Muscle layer of colon (tissue), 2 donors: ENCODE measurements around the gene BMP8B.

Experiments
- H3K27ac ChIP-seq: one replicate; pipeline ENCODE4 v1.7.0; 2013; ENCODE audit warnings: low read depth, mild to moderate bottlenecking, low read length, moderate library complexity
- H3K27me3 ChIP-seq, 2 donors: one replicate each; pipeline ENCODE4 v1.7.0; 2013; ENCODE audit warnings: low read length in 2 of 2, mild to moderate bottlenecking in 2 of 2; ENCODE audit not compliant: insufficient read depth in 2 of 2, control insufficient read depth in 1 of 2
- H3K36me3 ChIP-seq: one replicate; pipeline ENCODE4 v1.7.0; 2013; ENCODE audit warnings: mild to moderate bottlenecking, low read length; ENCODE audit not compliant: insufficient read depth
- H3K4me1 ChIP-seq: one replicate; pipeline ENCODE4 v1.7.0; 2013; ENCODE audit warnings: mild to moderate bottlenecking, low read length; ENCODE audit not compliant: insufficient read depth
- H3K4me3 ChIP-seq, 2 donors: one replicate each; pipeline ENCODE4 v1.7.0; 2013; ENCODE audit warnings: low read length in 2 of 2, low read depth in 1 of 2, mild to moderate bottlenecking in 1 of 2, moderate library complexity in 1 of 2
- H3K9ac ChIP-seq: one replicate; pipeline ENCODE4 v1.7.0; 2013; ENCODE audit warnings: low read length
- H3K9me3 ChIP-seq: one replicate; pipeline ENCODE4 v1.7.0; 2013; ENCODE audit warnings: mild to moderate bottlenecking, low read length
- donor health status: abdominal sarcoma.
- donor health status: Adenocarcinoma of cecum.

BMP8B gene

DNA sequence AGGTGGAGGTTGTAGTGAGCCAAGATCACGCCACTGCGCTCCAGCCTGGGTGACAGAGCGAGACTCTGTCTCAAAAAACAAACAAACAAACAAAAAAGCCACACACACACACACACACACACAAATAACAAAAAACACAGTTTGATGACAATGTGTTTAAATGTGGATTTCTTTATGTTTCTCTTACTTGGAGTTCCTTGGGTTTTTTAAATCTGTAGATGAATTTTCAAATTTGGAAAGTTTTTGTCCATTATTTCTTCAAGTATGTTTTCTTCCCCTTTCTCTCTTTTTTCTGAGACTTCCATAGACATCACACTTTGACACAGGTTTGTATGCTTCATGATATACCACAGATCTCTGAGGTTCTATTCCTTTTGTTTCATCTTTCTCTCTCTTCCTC is 62.1 kb downstream of the BMP8B start:
- no peaks in the 10 kb centered on the region for H3K36me3 ChIP-seq
- H3K9me3 ChIP-seq: no peaks in the 10 kb centered on the region
- H3K27ac ChIP-seq: no peak overlapping the region
- no peak overlapping the region for H3K9ac ChIP-seq
- no peak overlapping the region for H3K4me3 ChIP-seq
- peaks cover 0 to 25% of the 10 kb centered on the region in 2 donors for H3K27me3 ChIP-seq
- H3K4me1 ChIP-seq: no peaks in the 10 kb centered on the region

DNA sequence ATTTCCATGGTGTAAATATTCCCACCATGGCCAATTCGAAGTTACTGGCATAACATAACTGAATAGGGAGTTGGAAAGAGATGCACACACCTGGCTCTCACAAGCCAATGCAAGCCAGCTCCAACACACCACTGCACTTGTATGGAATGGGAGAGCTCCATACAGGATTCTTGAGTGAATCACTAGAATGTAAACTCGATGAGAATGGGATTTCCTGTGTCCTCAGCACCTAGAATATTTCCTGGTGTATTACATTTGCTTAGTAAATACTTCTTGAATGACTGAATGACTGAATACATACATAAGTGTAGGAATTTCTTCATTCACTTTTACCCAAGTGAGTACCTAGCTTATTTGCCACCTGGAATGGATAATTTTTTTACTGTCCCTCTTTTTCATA is 66.2 kb downstream of the BMP8B start:
- H3K36me3 ChIP-seq: no peaks in the 10 kb centered on the region
- no peak overlapping the region for H3K27ac ChIP-seq
- H3K4me1 ChIP-seq: no peaks in the 10 kb centered on the region
- H3K9me3 ChIP-seq: no peaks in the 10 kb centered on the region
- H3K9ac ChIP-seq: no peak overlapping the region
- peaks cover 0 to 6% of the 10 kb centered on the region in 2 donors for H3K27me3 ChIP-seq
- no peak overlapping the region for H3K4me3 ChIP-seq

DNA sequence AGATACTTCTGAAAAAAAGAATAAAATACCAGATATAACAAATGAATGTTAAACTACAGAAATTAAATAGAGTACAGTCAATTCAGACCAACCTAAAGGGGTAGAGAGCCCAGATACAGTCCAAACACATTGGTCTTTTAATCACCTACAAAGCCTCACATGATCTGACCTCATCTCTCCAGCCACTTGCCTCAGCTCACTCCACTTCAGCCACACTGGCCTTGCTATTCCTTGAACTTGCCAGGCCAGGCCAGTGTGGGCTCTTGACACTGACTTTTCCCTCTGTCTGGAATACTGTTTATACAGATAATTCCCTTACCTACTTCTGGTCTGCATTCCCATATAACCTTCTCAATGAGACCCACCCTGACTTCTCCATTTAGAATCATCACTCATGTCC is 67.0 kb downstream of the BMP8B start:
- no peak overlapping the region for H3K27ac ChIP-seq
- H3K4me3 ChIP-seq: no peak overlapping the region
- H3K27me3 ChIP-seq: no peaks in the 10 kb centered on the region
- H3K9me3 ChIP-seq: no peaks in the 10 kb centered on the region
- H3K9ac ChIP-seq: no peak overlapping the region
- no peaks in the 10 kb centered on the region for H3K36me3 ChIP-seq
- H3K4me1 ChIP-seq: no peaks in the 10 kb centered on the region

DNA sequence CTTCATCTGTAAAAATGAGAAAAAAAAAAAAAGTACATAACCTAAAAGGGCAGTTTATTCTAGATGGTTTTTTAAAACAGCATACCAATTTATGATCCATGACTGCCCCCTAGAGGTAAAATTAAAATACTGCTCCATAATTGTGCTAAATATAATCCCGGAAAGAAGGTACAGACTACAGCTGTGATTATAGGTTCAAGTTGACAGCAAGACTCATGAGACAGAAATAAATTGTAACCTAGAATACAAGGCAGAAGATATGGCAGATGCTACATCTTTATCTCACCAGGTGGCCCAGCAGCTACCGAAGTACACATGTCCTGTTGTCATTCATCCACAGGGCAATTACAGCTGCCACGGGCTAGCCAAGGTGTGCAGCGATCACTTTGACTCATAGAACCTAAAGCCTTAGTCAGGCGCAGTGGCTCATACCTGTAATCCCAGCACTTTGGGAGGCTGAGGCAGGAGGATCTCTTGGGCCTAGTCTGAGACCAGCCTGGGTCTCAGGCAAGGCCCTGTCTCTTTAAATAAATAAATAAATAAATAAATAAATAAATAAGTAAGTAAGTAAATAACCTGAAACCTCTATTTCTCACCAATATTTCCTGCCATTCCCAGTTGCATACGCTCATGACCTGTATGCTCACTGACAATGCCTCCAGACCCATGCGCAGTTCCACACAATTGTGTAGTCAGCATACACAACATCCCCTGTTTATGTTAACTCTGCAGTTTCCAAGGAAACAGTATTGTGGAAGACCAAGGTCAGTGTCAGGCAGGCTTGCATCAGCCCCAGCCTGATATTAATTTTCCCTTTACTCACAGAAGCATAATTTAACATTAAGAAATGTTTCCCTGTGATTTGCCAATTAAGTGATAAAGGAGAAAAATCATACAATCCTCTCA is 68.3 kb downstream of the BMP8B start:
- no peak overlapping the region for H3K27ac ChIP-seq
- no peak overlapping the region for H3K9ac ChIP-seq
- no peaks in the 10 kb centered on the region for H3K9me3 ChIP-seq
- H3K36me3 ChIP-seq: no peaks in the 10 kb centered on the region
- H3K4me1 ChIP-seq: no peaks in the 10 kb centered on the region
- H3K27me3 ChIP-seq: no peaks in the 10 kb centered on the region
- no peak overlapping the region for H3K4me3 ChIP-seq

DNA sequence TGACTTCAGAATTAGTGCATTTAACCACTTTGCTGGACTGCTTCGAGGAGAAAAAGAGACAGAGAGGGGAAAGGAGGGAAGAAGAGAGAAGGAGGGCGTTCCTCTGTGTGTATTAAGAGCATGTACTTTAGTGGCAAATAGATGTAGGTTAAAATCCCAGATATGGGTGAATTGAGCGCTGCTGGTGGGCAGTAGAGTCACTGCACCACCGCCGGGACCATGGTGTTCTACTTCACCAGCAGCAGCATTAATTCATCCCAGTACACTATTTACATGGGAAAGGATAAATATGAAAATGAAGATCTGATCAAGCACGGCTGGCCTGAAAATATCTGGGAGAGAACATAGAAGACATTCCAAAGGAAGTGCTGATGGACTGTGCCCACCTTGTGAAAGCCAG is 70.9 kb downstream of the BMP8B start:
- H3K36me3 ChIP-seq: no peaks in the 10 kb centered on the region
- H3K27ac ChIP-seq: no peak overlapping the region
- no peaks in the 10 kb centered on the region for H3K4me1 ChIP-seq
- H3K9me3 ChIP-seq: no peaks in the 10 kb centered on the region
- H3K4me3 ChIP-seq: no peak overlapping the region
- no peak overlapping the region for H3K9ac ChIP-seq
- no peaks in the 10 kb centered on the region for H3K27me3 ChIP-seq

DNA sequence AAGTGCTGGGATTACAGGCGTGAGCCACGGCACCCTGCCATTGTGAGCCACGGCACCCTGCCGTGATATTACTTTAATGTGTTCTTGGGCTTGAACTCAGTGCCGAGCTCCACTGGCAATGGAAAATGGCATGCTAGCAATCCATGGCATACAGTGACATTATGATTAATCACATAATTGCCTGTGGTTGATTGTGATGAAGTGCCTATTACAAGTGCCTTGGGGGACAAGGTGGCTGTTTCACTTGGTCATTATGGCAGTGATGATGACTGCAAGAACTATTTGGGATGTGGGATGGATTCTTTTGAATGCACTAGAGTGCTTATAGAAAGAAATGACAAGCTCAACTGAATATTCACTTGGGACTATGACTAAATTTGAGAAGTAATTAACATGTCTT is 75.1 kb downstream of the BMP8B start:
- no peaks in the 10 kb centered on the region for H3K4me1 ChIP-seq
- no peaks in the 10 kb centered on the region for H3K9me3 ChIP-seq
- H3K27me3 ChIP-seq: no peaks in the 10 kb centered on the region
- no peak overlapping the region for H3K27ac ChIP-seq
- no peak overlapping the region for H3K4me3 ChIP-seq
- H3K9ac ChIP-seq: no peak overlapping the region
- H3K36me3 ChIP-seq: no peaks in the 10 kb centered on the region

DNA sequence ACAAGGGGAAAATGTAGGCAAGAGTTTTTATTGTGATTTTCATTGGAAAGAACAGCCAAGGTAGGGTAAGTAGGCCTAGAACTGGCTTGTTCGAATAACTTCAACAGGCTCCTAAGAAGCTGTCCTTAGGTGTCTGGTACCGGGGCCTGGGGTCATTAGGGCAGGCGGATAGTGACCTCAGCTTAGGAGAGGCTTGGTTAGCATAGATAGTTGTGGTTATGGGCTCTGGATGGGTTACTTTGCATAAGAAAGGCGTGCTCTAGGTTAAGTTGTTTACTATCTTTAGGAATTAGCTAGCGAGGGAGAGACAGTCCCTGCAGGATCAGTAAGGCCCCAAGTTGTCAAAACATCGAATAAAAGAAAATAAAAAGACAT is 76.7 kb downstream of the BMP8B start:
- no peak overlapping the region for H3K9ac ChIP-seq
- no peak overlapping the region for H3K4me3 ChIP-seq
- no peak overlapping the region for H3K27ac ChIP-seq
- no peaks in the 10 kb centered on the region for H3K9me3 ChIP-seq
- no peaks in the 10 kb centered on the region for H3K27me3 ChIP-seq
- no peaks in the 10 kb centered on the region for H3K36me3 ChIP-seq
- H3K4me1 ChIP-seq: no peaks in the 10 kb centered on the region

DNA sequence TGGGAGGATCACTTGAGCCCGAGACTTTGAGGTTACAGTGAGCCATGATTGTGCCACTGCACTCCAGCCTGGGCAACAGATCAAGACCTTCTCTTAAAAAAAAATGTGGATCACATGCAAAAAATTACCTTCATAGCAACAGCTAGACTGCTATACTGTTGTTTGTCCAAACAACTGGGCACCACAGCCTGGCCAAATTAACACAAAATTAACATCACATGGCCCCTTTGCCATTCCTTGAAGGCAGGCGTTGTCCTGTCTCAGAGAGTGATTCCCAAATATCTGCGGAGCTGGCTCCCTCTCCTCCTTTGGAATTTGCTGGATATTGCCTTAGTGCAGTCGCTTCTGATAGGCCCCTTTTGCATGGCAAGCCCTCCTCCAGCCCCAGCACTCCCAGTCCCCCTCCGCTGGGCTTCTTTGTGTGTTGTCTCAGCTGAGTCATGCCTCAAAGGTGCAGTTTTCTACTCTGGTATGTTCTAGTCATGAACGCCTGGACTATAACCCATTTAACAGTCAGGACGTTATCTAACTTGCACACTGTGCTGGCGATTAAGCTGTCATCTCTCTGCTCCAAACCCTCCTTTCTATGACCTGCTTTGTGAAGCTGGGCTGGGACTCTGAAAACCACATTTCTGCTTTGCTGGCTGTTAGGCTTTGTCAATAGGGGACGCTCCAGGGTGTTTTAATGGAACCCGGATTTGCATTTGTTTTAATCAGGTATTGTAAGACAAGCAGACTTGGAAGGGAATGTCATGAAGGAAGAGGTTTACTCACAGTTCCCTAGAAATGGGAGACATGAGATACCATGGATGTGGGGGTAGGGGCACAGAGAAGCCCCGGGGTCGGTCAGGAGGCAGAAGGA is 77.3 kb downstream of the BMP8B start:
- Histone ChIP-seq H3K36me3 (no peaks in the 10 kb centered on the region), H3K27me3 (no peaks in the 10 kb centered on the region), H3K27ac (no peak overlapping the region), H3K9me3 (no peaks in the 10 kb centered on the region), H3K4me1 (no peaks in the 10 kb centered on the region), H3K4me3 (no peak overlapping the region), H3K9ac (no peak overlapping the region)

DNA sequence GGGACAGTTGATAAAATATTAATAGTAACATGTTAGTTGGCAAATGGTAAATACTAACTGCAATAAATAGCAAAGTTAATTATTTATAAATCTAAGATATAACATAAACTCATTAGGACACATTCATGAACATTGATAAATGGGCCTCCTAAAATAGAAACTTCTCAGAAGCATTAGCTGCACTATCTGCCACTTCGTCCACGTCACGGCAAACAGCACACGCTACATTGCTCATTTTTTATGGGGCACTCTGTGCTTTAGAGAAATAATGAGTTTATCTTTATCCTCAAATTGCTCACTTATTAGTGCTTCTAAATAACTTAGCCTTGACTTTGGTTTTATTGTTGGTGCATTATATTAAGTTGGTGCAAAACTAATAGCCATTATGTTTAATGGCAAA is 81.2 kb downstream of the BMP8B start:
- no peak overlapping the region for H3K27ac ChIP-seq
- no peak overlapping the region for H3K9ac ChIP-seq
- no peaks in the 10 kb centered on the region for H3K4me1 ChIP-seq

More for the DNA sequence above, 81.2 kb downstream of the BMP8B start:
- H3K9me3 ChIP-seq: no peaks in the 10 kb centered on the region
- no peak overlapping the region for H3K4me3 ChIP-seq
- no peaks in the 10 kb centered on the region for H3K36me3 ChIP-seq
- no peaks in the 10 kb centered on the region for H3K27me3 ChIP-seq
